ENCODE data around the gene TMPRSS9.
"Not testable (repeated sequence)": the region's sequence is repeated elsewhere in the genome, so short reads cannot be mapped to it uniquely, and the experiment has no call there.

Gene TMPRSS9

DNA sequence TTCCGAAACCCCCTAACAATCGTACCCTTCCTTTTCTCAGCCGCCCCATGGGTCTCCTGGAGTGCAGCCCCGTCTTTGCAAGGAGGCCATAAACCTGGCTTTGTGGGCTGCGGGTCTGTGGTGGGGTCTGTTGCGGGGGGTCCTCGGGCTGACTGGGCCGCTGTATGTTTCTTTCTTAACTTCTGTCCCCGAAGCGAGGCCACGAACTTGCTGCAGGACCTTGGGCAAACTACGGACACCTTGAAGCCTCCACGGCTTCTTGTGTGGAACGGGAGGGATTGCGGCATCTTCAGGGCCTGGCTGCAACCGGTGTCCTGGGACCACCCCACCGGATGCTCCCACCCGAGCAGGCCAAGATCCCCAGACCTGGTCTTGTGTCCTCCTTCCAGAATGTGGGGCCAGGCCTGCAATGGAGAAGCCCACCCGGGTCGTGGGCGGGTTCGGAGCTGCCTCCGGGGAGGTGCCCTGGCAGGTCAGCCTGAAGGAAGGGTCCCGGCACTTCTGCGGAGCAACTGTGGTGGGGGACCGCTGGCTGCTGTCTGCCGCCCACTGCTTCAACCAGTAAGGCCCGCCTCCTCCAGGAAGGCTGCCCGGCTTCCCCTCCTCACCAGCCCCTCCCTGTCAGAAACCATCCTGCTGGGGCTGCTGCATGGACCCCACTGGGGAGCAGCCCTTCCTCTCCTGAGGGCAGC is 55.4 kb downstream of the TMPRSS9 start:
- FAIRE-seq (no peak), DNase-seq (ENCODE audit: insufficient read length, low spot score) (no peak)
- TF ChIP-seq TAF1 (IDR thresholded peaks at IDR 0.05; ENCODE audit: low read depth, low read length) (no peak), SPI1 (IDR thresholded peaks at IDR 0.05; ENCODE audit: low read depth, low read length) (no peak), POU2F2 (IDR thresholded peaks at IDR 0.05; ENCODE audit: low read depth, low read length) (no peak), PAX5 (IDR thresholded peaks at IDR 0.05; ENCODE audit: insufficient read depth, low read length, severe bottlenecking) (no peak), POLR2AphosphoS5 (IDR thresholded peaks at IDR 0.05; ENCODE audit: low read depth, low read length) (no peak), POLR2A (IDR thresholded peaks at IDR 0.05; ENCODE audit: low read depth, low read length) (no peak)

- DNase-seq (ENCODE audit: insufficient read length, low spot score) (no peak), FAIRE-seq (no peak)
- TF ChIP-seq POLR2A (IDR thresholded peaks at IDR 0.05; ENCODE audit: low read depth, low read length) (0 out of 2 replicates have a peak, but pooled peaks have one; percentile 2), SPI1 (IDR thresholded peaks at IDR 0.05; ENCODE audit: low read depth, low read length) (no peak)
Measured at GRCh38 chr19:2415973-2416319, 55.9 kb downstream of the TMPRSS9 start.

GRCh38 chr19:2416321-2417097 is 56.4 kb downstream of the TMPRSS9 start:
- peak; percentile 51 for FAIRE-seq
- DNase-seq (ENCODE audit: insufficient read length, low spot score) = no peak
- peak; percentile 96 for TF ChIP-seq SPI1 (IDR thresholded peaks at IDR 0.05; ENCODE audit: low read depth, low read length)
- peak; percentile 15; the same call in 1 of the 2 replicates for TF ChIP-seq POLR2AphosphoS5 (IDR thresholded peaks at IDR 0.05; ENCODE audit: low read depth, low read length)
- peak; percentile 11; the same call in 1 of the 2 replicates for TF ChIP-seq POLR2A (IDR thresholded peaks at IDR 0.05; ENCODE audit: low read depth, low read length)
- TF ChIP-seq PAX5 (IDR thresholded peaks at IDR 0.05; ENCODE audit: insufficient read depth, low read length, severe bottlenecking) = no peak
- TF ChIP-seq POU2F2 (IDR thresholded peaks at IDR 0.05; ENCODE audit: low read depth, low read length) = peak; percentile 42; the same call in 1 of the 2 replicates
- TF ChIP-seq TAF1 (IDR thresholded peaks at IDR 0.05; ENCODE audit: low read depth, low read length) = no peak

GRCh38 chr19:2417436-2417835 is 57.4 kb downstream of the TMPRSS9 start:
- FAIRE-seq; DNase-seq (ENCODE audit: insufficient read length, low spot score): not testable (repeated sequence)
- TF ChIP-seq POLR2AphosphoS5 (IDR thresholded peaks at IDR 0.05; ENCODE audit: low read depth, low read length) = 0 out of 2 replicates have a peak, but pooled peaks have one; percentile 40

DNA sequence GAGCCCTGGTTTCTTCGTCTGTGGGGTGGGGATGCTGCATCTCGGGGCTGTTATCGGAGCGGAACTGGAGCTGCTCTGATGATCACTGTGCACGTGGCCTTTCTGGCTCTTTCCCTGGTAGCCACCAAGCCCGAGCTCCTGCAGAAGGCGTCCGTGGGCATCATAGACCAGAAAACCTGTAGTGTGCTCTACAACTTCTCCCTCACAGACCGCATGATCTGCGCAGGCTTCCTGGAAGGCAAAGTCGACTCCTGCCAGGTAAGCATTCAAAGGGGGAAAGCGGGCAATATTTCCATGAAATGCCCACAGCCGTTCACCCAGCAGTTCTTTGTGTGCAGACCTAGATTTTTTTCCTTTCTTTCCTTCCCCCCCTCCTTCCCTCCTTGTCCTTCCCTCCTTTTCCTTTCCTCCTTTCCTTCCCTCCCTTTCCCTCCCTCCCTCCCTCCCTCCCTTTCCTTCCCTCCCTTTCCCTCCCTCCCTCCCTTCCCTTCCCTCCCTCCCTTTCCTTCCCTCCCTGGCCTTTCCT is 57.9 kb downstream of the TMPRSS9 start:
- TF ChIP-seq TAF1 (IDR thresholded peaks at IDR 0.05; ENCODE audit: low read depth, low read length) (no peak), PAX5 (IDR thresholded peaks at IDR 0.05; ENCODE audit: insufficient read depth, low read length, severe bottlenecking) (no peak), POLR2A (IDR thresholded peaks at IDR 0.05; ENCODE audit: low read depth, low read length) (no peak), SPI1 (IDR thresholded peaks at IDR 0.05; ENCODE audit: low read depth, low read length) (no peak), POLR2AphosphoS5 (IDR thresholded peaks at IDR 0.05; ENCODE audit: low read depth, low read length) (no peak), POU2F2 (IDR thresholded peaks at IDR 0.05; ENCODE audit: low read depth, low read length) (no peak)
- FAIRE-seq (no peak), DNase-seq (ENCODE audit: insufficient read length, low spot score) (no peak)

GRCh38 chr19:2419754-2420153 is 59.7 kb downstream of the TMPRSS9 start:
- FAIRE-seq (no peak), DNase-seq (ENCODE audit: insufficient read length, low spot score) (no peak)
- TF ChIP-seq POU2F2 (IDR thresholded peaks at IDR 0.05; ENCODE audit: low read depth, low read length) (no peak), PAX5 (IDR thresholded peaks at IDR 0.05; ENCODE audit: insufficient read depth, low read length, severe bottlenecking) (no peak), POLR2A (IDR thresholded peaks at IDR 0.05; ENCODE audit: low read depth, low read length) (no peak), TAF1 (IDR thresholded peaks at IDR 0.05; ENCODE audit: low read depth, low read length) (no peak), POLR2AphosphoS5 (IDR thresholded peaks at IDR 0.05; ENCODE audit: low read depth, low read length) (no peak), SPI1 (IDR thresholded peaks at IDR 0.05; ENCODE audit: low read depth, low read length) (no peak)

DNA sequence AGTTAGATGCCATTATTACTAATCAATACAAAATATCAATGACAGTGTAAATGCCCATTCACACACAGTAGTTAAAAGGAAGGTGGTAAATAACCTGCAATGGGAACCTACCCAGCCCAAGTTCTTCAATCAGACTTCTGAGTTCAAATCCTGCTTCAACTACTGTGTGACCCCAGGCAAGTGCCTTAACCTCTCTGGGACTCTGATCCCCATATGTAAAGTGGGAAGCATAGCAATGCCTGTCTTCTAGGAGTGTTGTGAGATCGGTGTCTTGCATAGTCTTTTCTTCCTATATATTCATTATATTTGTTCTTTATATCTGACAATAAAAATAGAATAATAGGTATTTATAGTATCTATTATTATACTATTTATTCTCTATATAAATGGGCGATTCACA is 60.4 kb downstream of the TMPRSS9 start:
- no peak for TF ChIP-seq POU2F2 (IDR thresholded peaks at IDR 0.05; ENCODE audit: low read depth, low read length)
- no peak for TF ChIP-seq POLR2AphosphoS5 (IDR thresholded peaks at IDR 0.05; ENCODE audit: low read depth, low read length)
- no peak for TF ChIP-seq PAX5 (IDR thresholded peaks at IDR 0.05; ENCODE audit: insufficient read depth, low read length, severe bottlenecking)
- no peak for TF ChIP-seq SPI1 (IDR thresholded peaks at IDR 0.05; ENCODE audit: low read depth, low read length)
- no peak for TF ChIP-seq TAF1 (IDR thresholded peaks at IDR 0.05; ENCODE audit: low read depth, low read length)
- no peak for TF ChIP-seq POLR2A (IDR thresholded peaks at IDR 0.05; ENCODE audit: low read depth, low read length)
- FAIRE-seq = no peak
- no peak for DNase-seq (ENCODE audit: insufficient read length, low spot score)

GRCh38 chr19:2421581-2422306 is 61.7 kb downstream of the TMPRSS9 start:
- DNase-seq (ENCODE audit: insufficient read length, low spot score) (no peak), FAIRE-seq (no peak)
- TF ChIP-seq POU2F2 (IDR thresholded peaks at IDR 0.05; ENCODE audit: low read depth, low read length) (no peak), POLR2AphosphoS5 (IDR thresholded peaks at IDR 0.05; ENCODE audit: low read depth, low read length) (no peak), SPI1 (IDR thresholded peaks at IDR 0.05; ENCODE audit: low read depth, low read length) (no peak), POLR2A (IDR thresholded peaks at IDR 0.05; ENCODE audit: low read depth, low read length) (no peak), TAF1 (IDR thresholded peaks at IDR 0.05; ENCODE audit: low read depth, low read length) (no peak)

Data from GM12891 (cell line).